ENCODE results near the gene RHOT2. TPM values are rescaled to one million over a fixed set of nuclear protein-coding genes. Genes with fewer than 3 reads are reported as not detected.
"Not testable (repeated sequence)": the region's sequence is repeated elsewhere in the genome, so short reads cannot be mapped to it uniquely, and the experiment has no call there.

The RHOT2 gene
- total and polyA plus RNA-seq, 9 donors, result 31.6 to 88.7 (median 66.4) TPM

- Histone ChIP-seq H3K9me3 (replicated peaks; ENCODE audit: control insufficient read depth, low read depth, low read length) (no peaks in the 10 kb centered on the region), H3K4me3 (ENCODE audit: low read length) (no peak overlapping the region), H3K27me3 (ENCODE audit: control insufficient read depth, insufficient read depth, low read length) (peaks cover 71% of the 10 kb centered on the region), H3K4me1 (ENCODE audit: control insufficient read depth, insufficient read depth, low read length) (peaks cover 41% of the 10 kb centered on the region), H3K27ac (ENCODE audit: low read length) (no peak overlapping the region), H3K36me3 (ENCODE audit: control insufficient read depth, insufficient read depth, low read length) (no peaks in the 10 kb centered on the region)
- DNase-seq, result peak; percentile 78
- whole genome bisulfite sequencing (ENCODE audit: insufficient coverage), result 15% methylated on average over 30 of the region's 30 CpGs
Measured at GRCh38 chr16:709566-710499, 41.9 kb downstream of the RHOT2 start.

DNA sequence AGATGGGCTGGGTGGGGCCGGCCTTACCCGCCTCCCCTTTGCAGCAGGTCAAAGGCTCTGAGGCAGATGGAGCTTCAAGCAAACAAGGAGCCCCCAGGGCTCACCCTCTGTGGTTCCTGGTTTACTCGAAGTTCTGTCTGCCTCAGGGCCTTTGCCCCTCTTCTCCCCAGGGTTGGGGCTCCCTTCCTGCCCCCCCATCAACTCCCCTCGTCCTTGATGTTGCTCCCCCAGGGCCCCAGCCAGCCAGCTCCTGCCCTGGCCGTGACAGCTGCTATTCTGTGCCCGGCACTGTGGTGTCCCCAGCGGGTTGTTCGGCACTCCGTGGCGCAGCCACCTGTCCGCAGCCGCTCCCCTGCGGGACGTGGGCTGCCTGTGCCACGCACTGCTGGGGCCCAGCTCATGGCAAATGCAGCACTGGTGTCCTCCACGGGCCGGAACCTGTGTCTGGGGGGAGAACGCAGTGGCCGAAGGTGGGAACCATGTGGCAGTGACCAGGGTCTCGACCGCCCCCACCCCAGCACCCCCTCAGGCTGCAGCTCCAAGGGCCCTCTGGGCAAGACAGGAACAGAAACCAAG, 42.7 kb downstream of the RHOT2 start:
- Histone ChIP-seq H3K27ac (ENCODE audit: low read length) (no peak overlapping the region), H3K9me3 (replicated peaks; ENCODE audit: control insufficient read depth, low read depth, low read length) (no peaks in the 10 kb centered on the region), H3K4me1 (ENCODE audit: control insufficient read depth, insufficient read depth, low read length) (peaks cover 41% of the 10 kb centered on the region), H3K4me3 (ENCODE audit: low read length) (no peak overlapping the region), H3K27me3 (ENCODE audit: control insufficient read depth, insufficient read depth, low read length) (peaks cover 66% of the 10 kb centered on the region), H3K36me3 (ENCODE audit: control insufficient read depth, insufficient read depth, low read length) (no peaks in the 10 kb centered on the region)
- 66% methylated on average over 19 of the region's 21 CpGs for WGBS (ENCODE audit: insufficient coverage)
- no peak for DNase-seq

DNA sequence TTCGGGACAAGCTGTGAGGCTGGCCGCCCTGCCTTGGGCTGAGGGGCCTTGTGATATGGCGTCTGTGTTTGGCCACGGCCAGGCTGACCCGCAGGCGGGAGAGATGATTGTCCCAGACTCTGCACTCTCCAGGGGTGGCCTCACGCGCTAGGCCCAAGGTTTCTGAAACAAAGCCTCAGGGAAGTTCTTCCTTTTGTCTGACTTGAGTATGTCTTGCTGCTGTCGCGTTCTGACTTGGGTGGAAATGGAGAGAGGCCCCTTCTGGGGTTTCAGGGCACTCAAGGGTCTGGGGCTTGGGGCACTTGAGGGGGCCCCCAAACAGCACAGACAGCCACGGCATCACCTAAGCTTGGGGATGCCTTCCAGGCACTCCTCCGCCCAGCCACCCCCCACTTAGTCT, 43.2 kb downstream of the RHOT2 start:
- Histone ChIP-seq H3K27me3 (ENCODE audit: control insufficient read depth, insufficient read depth, low read length) (peaks cover 68% of the 10 kb centered on the region), H3K4me1 (ENCODE audit: control insufficient read depth, insufficient read depth, low read length) (peaks cover 44% of the 10 kb centered on the region), H3K36me3 (ENCODE audit: control insufficient read depth, insufficient read depth, low read length) (no peaks in the 10 kb centered on the region), H3K4me3 (ENCODE audit: low read length) (no peak overlapping the region), H3K9me3 (replicated peaks; ENCODE audit: control insufficient read depth, low read depth, low read length) (no peaks in the 10 kb centered on the region), H3K27ac (ENCODE audit: low read length) (no peak overlapping the region)
- 71% methylated on average over 11 of the region's 12 CpGs for WGBS (ENCODE audit: insufficient coverage)
- DNase-seq, result no peak

DNA sequence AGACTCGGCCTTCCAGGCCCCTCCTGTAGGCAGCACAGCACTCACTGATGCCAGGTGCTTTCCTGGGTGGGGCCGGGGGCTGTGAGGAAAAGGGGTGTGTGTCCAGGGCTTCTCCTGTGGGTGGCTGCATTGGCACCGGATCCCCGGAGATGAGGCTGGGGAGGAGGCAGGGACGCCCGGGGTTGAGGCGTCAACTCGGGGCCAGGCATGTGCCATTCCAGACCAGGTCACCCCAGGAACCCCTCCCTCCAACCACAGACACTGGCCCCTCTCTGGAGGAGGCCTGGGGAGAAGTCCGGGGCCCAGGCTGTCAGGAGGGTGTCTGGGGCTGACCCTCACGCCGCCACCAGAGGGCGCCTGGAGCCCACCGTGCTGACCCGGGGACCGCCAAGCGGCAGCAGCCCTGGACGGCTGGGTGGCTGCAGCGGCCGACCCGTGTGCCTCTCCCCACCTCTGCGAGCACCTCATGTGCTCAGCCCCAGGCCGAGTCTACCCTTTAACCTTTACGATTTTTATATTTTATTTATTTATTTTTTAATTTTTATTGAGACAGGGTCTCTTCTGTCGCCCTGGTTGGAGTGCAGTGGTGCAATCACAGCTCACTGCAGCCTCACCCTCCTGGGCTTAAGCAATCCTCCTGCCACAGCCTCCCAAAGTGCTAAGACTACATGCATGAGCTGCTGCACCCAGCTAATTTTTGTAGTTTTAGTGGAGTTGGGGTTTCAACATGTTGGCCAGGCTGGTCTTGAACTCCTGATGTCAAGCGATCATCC, 43.8 kb downstream of the RHOT2 start:
- H3K4me1 ChIP-seq (ENCODE audit: control insufficient read depth, insufficient read depth, low read length), result peaks cover 46% of the 10 kb centered on the region
- H3K9me3 ChIP-seq (replicated peaks; ENCODE audit: control insufficient read depth, low read depth, low read length), result no peaks in the 10 kb centered on the region
- 12% methylated on average over 12 of the region's 25 CpGs for WGBS (ENCODE audit: insufficient coverage)
- peaks cover 68% of the 10 kb centered on the region for H3K27me3 ChIP-seq (ENCODE audit: control insufficient read depth, insufficient read depth, low read length)
- H3K27ac ChIP-seq (ENCODE audit: low read length), result no peak overlapping the region
- H3K36me3 ChIP-seq (ENCODE audit: control insufficient read depth, insufficient read depth, low read length), result no peaks in the 10 kb centered on the region
- DNase-seq, result peak; percentile 71
- H3K4me3 ChIP-seq (ENCODE audit: low read length), result no peak overlapping the region

DNA sequence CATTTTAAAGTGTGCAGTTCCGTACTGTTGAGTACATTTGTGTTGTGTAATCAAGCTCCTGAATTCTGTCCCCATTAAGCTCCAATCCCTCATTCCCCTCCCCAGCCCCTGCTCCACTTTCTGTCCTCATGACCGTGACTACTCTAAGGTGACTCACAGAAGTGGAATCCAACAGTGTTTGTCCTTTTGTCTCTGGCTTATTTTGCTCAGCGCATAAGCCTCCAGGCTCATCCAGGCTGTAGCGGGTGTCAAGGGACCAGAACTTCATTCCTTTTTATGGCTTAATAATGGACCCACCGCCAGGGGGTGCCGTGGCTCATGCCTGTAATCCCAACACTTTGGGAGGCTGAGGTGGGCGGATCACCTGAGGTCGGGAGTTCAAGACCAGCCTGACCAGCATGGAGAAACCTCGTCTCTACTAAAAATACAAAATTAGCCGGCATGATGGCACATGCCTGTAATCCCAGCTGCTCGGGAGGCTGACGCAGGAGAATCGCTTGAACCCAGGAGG, 44.9 kb downstream of the RHOT2 start:
- not testable (repeated sequence) for H3K36me3 ChIP-seq (ENCODE audit: control insufficient read depth, insufficient read depth, low read length); H3K27ac ChIP-seq (ENCODE audit: low read length); H3K9me3 ChIP-seq (replicated peaks; ENCODE audit: control insufficient read depth, low read depth, low read length); H3K4me3 ChIP-seq (ENCODE audit: low read length); DNase-seq
- WGBS (ENCODE audit: insufficient coverage), result 30% methylated on average over 3 of the region's 13 CpGs
- peaks cover 51% of the 10 kb centered on the region for H3K4me1 ChIP-seq (ENCODE audit: control insufficient read depth, insufficient read depth, low read length)
- H3K27me3 ChIP-seq (ENCODE audit: control insufficient read depth, insufficient read depth, low read length), result peaks cover 59% of the 10 kb centered on the region

- WGBS (ENCODE audit: insufficient coverage), result 66% methylated on average over 8 of the region's 11 CpGs
- Histone ChIP-seq H3K27me3 (ENCODE audit: control insufficient read depth, insufficient read depth, low read length) (peaks cover 46% of the 10 kb centered on the region), H3K9me3 (replicated peaks; ENCODE audit: control insufficient read depth, low read depth, low read length) (no peaks in the 10 kb centered on the region), H3K4me1 (ENCODE audit: control insufficient read depth, insufficient read depth, low read length) (peaks cover 64% of the 10 kb centered on the region), H3K4me3 (ENCODE audit: low read length) (no peak overlapping the region), H3K27ac (ENCODE audit: low read length) (no peak overlapping the region), H3K36me3 (ENCODE audit: control insufficient read depth, insufficient read depth, low read length) (no peaks in the 10 kb centered on the region)
- no peak for DNase-seq
Measured at GRCh38 chr16:714079-714478, 46.1 kb downstream of the RHOT2 start.

DNA sequence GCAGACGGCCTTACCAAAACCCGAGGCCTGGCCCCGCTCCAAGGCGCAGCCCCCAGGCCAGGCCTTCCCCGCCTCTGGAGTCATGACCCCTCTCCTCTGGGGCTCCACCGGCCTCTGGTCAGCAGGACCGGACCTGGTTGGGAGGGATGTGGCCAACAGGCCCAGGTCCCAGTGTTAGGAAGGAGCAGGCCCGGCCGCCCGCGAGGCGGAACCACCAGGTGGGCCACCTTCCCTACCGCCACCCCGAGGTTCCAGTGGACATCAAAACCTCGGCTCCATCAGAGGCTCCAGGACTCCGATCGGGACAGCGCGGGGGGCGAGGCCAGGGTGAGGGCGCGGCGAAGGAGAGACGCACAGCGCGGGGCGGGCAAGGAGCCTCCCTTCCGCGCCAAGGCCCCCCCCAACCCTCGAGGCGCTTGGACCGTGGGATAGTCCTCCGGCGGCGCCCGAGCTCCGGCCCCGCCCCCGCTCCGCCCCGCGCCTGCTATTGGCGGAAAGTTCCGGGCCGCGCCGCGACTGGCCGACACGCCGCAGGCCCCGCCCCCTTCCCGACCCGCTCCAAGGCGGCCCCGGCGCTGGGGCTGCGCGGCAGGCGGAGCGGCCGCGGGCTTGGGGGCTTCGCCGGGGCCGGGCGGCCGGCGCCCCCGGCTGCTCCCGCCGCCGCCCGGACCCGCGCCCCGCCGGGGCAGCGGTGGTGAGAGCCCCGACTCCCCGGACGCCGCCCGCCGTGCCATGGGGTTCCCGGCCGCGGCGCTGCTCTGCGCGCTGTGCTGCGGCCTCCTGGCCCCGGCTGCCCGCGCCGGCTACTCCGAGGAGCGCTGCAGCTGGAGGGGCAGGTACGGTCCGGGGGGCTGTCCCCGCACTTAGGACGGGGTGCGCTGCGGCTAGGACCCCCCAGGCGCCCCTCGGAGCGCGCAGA, 46.9 kb downstream of the RHOT2 start, which contains the start of gene METRN:
METRN (plus strand) TSS at position 561 of the 919 bp plus-strand sequence; CDS start at position 733, 172 bp downstream.
- Histone ChIP-seq H3K4me1 (ENCODE audit: control insufficient read depth, insufficient read depth, low read length) (peaks cover 66% of the 10 kb centered on the region), H3K27ac (ENCODE audit: low read length) (no peak within 1 kb of the TSS), H3K27me3 (ENCODE audit: control insufficient read depth, insufficient read depth, low read length) (peaks cover 39% of the 10 kb centered on the region), H3K36me3 (ENCODE audit: control insufficient read depth, insufficient read depth, low read length) (no peaks in the 10 kb centered on the region), H3K4me3 (ENCODE audit: low read length) (peak within 1 kb of the TSS; percentile 44), H3K9me3 (replicated peaks; ENCODE audit: control insufficient read depth, low read depth, low read length) (no peaks in the 10 kb centered on the region)
- WGBS (ENCODE audit: insufficient coverage), result 4% methylated on average over 102 of the region's 108 CpGs
- peak; percentile 96 for DNase-seq

DNA sequence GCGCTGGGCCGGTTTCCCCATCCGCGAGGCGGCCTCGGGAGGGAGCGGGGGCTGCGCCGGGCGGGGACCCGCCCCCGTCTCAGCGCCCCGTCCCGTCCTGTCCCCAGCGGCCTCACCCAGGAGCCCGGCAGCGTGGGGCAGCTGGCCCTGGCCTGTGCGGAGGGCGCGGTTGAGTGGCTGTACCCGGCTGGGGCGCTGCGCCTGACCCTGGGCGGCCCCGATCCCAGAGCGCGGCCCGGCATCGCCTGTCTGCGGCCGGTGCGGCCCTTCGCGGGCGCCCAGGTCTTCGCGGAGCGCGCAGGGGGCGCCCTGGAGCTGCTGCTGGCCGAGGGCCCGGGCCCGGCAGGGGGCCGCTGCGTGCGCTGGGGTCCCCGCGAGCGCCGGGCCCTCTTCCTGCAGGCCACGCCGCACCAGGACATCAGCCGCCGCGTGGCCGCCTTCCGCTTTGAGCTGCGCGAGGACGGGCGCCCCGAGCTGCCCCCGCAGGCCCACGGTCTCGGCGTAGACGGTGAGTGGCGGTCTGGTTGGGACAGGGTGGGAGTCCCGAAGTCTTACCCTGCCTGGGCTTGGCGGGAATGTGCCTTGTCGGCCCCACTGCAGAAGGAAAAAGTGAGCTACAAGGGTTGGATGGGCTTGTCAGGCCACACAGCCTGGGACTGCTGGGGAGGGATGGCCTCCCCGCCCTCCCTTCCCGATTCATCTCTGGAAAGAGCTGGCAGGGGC, 47.7 kb downstream of the RHOT2 start:
- DNase-seq, result peak; percentile 49
- Histone ChIP-seq H3K9me3 (replicated peaks; ENCODE audit: control insufficient read depth, low read depth, low read length) (no peaks in the 10 kb centered on the region), H3K36me3 (ENCODE audit: control insufficient read depth, insufficient read depth, low read length) (no peaks in the 10 kb centered on the region), H3K27ac (ENCODE audit: low read length) (no peak overlapping the region), H3K4me1 (ENCODE audit: control insufficient read depth, insufficient read depth, low read length) (peaks cover 66% of the 10 kb centered on the region), H3K4me3 (ENCODE audit: low read length) (peak overlapping the region; percentile 44), H3K27me3 (ENCODE audit: control insufficient read depth, insufficient read depth, low read length) (peaks cover 31% of the 10 kb centered on the region)
- WGBS (ENCODE audit: insufficient coverage), result under 1% methylated on average over 70 of the region's 74 CpGs

DNA sequence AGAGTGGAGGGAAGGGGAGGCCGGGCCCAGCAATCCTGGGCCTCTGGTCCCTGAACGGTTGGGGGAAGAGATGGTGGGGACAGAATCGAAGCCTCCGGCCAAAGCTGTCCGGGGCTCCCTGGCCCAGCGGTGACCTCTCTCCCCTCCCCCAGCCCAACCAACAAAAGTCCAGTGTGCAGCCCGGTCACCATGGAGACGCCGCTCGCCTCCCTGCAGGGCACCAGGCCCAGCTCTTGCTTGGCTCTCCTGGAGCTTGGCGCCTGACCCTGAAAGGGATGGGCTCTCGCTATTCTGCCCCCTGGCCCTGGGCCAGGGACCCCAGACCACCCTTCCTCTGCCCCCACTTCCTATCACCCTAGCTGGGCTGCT, 48.3 kb downstream of the RHOT2 start:
- Histone ChIP-seq H3K36me3 (ENCODE audit: control insufficient read depth, insufficient read depth, low read length) (no peaks in the 10 kb centered on the region), H3K27ac (ENCODE audit: low read length) (no peak overlapping the region), H3K27me3 (ENCODE audit: control insufficient read depth, insufficient read depth, low read length) (peaks cover 26% of the 10 kb centered on the region), H3K4me1 (ENCODE audit: control insufficient read depth, insufficient read depth, low read length) (peaks cover 62% of the 10 kb centered on the region), H3K9me3 (replicated peaks; ENCODE audit: control insufficient read depth, low read depth, low read length) (no peaks in the 10 kb centered on the region), H3K4me3 (ENCODE audit: low read length) (peak overlapping the region; percentile 37)
- peak; percentile 49 for DNase-seq
- 13% methylated on average over 7 of the region's 12 CpGs for WGBS (ENCODE audit: insufficient coverage)

All from muscle of leg (tissue), 11 donors.